GM12878 (cell line): ENCODE data around the gene CD82. TPM values are rescaled to one million over a fixed set of nuclear protein-coding genes. Genes with fewer than 3 reads are reported as not detected.
A peak's percentile ranks its signal among the peaks of the same experiment; 100 is the strongest.

Source experiments
- ATF7 ChIP-seq: fragments of 450-650 bp; IDR thresholded peaks from 2 replicates; pipeline ENCODE4 v1.6.1; 2016; ENCODE audit warnings: low read depth, mild to moderate bottlenecking
- BCLAF1 ChIP-seq: fragments of 450-650 bp; IDR thresholded peaks from 2 replicates; pipeline ENCODE4 v1.6.1; 2017; ENCODE audit warnings: antibody characterized with exemption, mild to moderate bottlenecking, moderate library complexity
- CHD2 ChIP-seq: IDR thresholded peaks from 2 replicates; pipeline ENCODE4 v1.6.1; 2011; ENCODE audit warnings: low read depth, low read length, improper control_type of control experiment, borderline replicate concordance
- ELK1 ChIP-seq: IDR thresholded peaks from 2 replicates; pipeline ENCODE4 v1.6.1; 2012; ENCODE audit warnings: low read depth, low read length, improper control_type of control experiment
- ESRRA ChIP-seq: IDR thresholded peaks from 2 replicates; pipeline ENCODE4 v1.6.1; 2012; ENCODE audit warnings: mild to moderate bottlenecking, low read length, improper control_type of control experiment
- FOXM1 ChIP-seq: IDR thresholded peaks from 2 replicates; pipeline ENCODE4 v1.6.1; 2012; ENCODE audit warnings: low read depth, mild to moderate bottlenecking, inconsistent platforms, low read length, moderate library complexity
- IRF4 ChIP-seq: IDR thresholded peaks from 2 replicates; pipeline ENCODE4 v1.6.1; 2011; ENCODE audit warnings: low read depth, low read length
- IRF5 ChIP-seq: fragments of 450-650 bp; IDR thresholded peaks from 2 replicates; pipeline ENCODE4 v1.6.1; 2017; ENCODE audit warnings: borderline replicate concordance
- MTA2 ChIP-seq: fragments of 450-650 bp; IDR thresholded peaks from 2 replicates; pipeline ENCODE4 v1.6.1; 2016; ENCODE audit warnings: low read depth, mild to moderate bottlenecking, moderate library complexity
- NFYB ChIP-seq: IDR thresholded peaks from 2 replicates; pipeline ENCODE4 v1.6.1; 2011; ENCODE audit warnings: low read depth, mild to moderate bottlenecking, low read length, improper control_type of control experiment, moderate library complexity; ENCODE audit not compliant: insufficient read depth
- NKRF ChIP-seq: fragments of 450-650 bp; conservative IDR thresholded peaks from 2 replicates; pipeline ENCODE4 v1.6.1; 2017; ENCODE audit warnings: mild to moderate bottlenecking, moderate library complexity
- POLR2AphosphoS5 ChIP-seq: IDR thresholded peaks from 2 replicates; pipeline ENCODE4 v1.6.1; 2011; ENCODE audit warnings: mild to moderate bottlenecking, low read length, inconsistent platforms
- POU2F2 ChIP-seq: IDR thresholded peaks from 3 replicates; pipeline ENCODE4 v1.6.1; 2011; ENCODE audit warnings: low read depth, mild to moderate bottlenecking, low read length, borderline replicate concordance
- RBBP5 ChIP-seq: fragments of 200-600 bp; sonication (generic); conservative IDR thresholded peaks from 2 replicates; pipeline ENCODE4 v1.6.1; 2016
- RUNX3 ChIP-seq: IDR thresholded peaks from 2 replicates; pipeline ENCODE4 v1.6.1; 2012; ENCODE audit warnings: low read length, inconsistent platforms
- SRF ChIP-seq, 2 experiments: IDR thresholded peaks; 2 replicates each; pipeline ENCODE4 v1.6.1; 2011; ENCODE audit warnings: low read depth in 2 of 2, low read length in 2 of 2, mild to moderate bottlenecking in 1 of 2, moderate library complexity in 1 of 2
- STAT3 ChIP-seq: IDR thresholded peaks from 2 replicates; pipeline ENCODE4 v1.6.1; 2011; ENCODE audit warnings: low read depth, low read length, improper control_type of control experiment
- TCF3 ChIP-seq: IDR thresholded peaks from 2 replicates; pipeline ENCODE4 v1.6.1; 2012; ENCODE audit warnings: low read depth, mild to moderate bottlenecking, low read length, borderline replicate concordance; ENCODE audit not compliant: insufficient read depth
- USF1 ChIP-seq: IDR thresholded peaks from 2 replicates; pipeline ENCODE4 v1.6.1; 2011; ENCODE audit warnings: borderline replicate concordance, low read depth, mild to moderate bottlenecking, moderate library complexity, mixed read lengths, low read length; ENCODE audit not compliant: insufficient read depth; ENCODE audit errors: extremely low read length
- USF2 ChIP-seq: IDR thresholded peaks from 2 replicates; pipeline ENCODE4 v1.6.1; 2011; ENCODE audit warnings: low read depth, low read length, improper control_type of control experiment, borderline replicate concordance
- YY1 ChIP-seq: IDR thresholded peaks from 2 replicates; pipeline ENCODE4 v1.6.1; 2011; ENCODE audit warnings: low read depth, mild to moderate bottlenecking, low read length
- ZNF24 ChIP-seq: fragments of 450-650 bp; IDR thresholded peaks from 2 replicates; pipeline ENCODE4 v1.6.1; 2017; ENCODE audit warnings: antibody characterized with exemption, mild to moderate bottlenecking
- polyA plus RNA-seq, 11 experiments: library from polyadenylated mRNA; depleted of rRNA in 4 of 11; unstranded in 6 of 11; stranded (reverse) in 5 of 11; fragments of >200 nt; fragmentation: Nextera tagmentation in 4 of 11; fragmentation: Illumina TruSeq in 1 of 11; extraction: Ambion mirVana in 4 of 11; extraction: Trizol in 1 of 11; gene quantifications; 1 replicate in 1 of 11; 2 replicates in 10 of 11; pipeline versions ENCODE4 v1.2.1 to v1.2.3, GENCODE V29; 2011 to 2016; ENCODE audit warnings: inconsistent platforms in 2 of 11, missing spikeins in 2 of 11, low read depth in 1 of 11
- total RNA-seq, 4 experiments: library from RNA; depleted of rRNA in 3 of 4; stranded (reverse); fragments of >200 nt in 3 of 4; fragmentation: Illumina TruSeq in 1 of 4; extraction: Trizol in 1 of 4; gene quantifications; 2 replicates each; pipeline versions ENCODE4 v1.2.1 to v1.2.3, GENCODE V29; 2013 to 2021

CD82 gene
- total and polyA plus RNA-seq, 10 of the 15 experiments (the other 5 are each of a cell fraction or from before 2014, with no cell fraction given): 5.2 to 180 (median 84.7) TPM

GRCh38 chr11:44574610-44575287, 9.3 kb downstream of the CD82 start (continued):
- TF ChIP-seq BCLAF1 (no peak), USF2 (no peak), YY1 (no peak), ZNF24 (no peak), SRF (IDR thresholded peaks at IDR 0.05; ENCODE audit: low read depth in 2 of 2, low read length in 2 of 2) (no peak), NKRF (no peak), IRF4 (no peak), ESRRA (no peak), NFYB (no peak), CHD2 (no peak), MTA2 (peak; percentile 19; the same call in 1 of the 2 replicates), POLR2AphosphoS5 (peak; percentile 50), TCF3 (no peak), IRF5 (no peak), FOXM1 (no peak), RBBP5 (no peak), USF1 (no peak), ELK1 (no peak; the same call in 1 of the 2 replicates), ATF7 (no peak), STAT3 (no peak), POU2F2 (peak; percentile 22; the same call in 1 of the 3 replicates), RUNX3 (peak; percentile 94)
